HG02610 (cell line): Measurements from ENCODE around the gene GRIA3.
A peak's percentile ranks its signal among the peaks of the same experiment; 100 is the strongest.
"Not testable (repeated sequence)": the region's sequence is repeated elsewhere in the genome, so short reads cannot be mapped to it uniquely, and the experiment has no call there.

Source experiments
- ATAC-seq: cut with Tn5 transposase; IDR thresholded peaks from one replicate; pipeline ENCODE4 v1.9.1; 2021; ENCODE audit warnings: mild to moderate bottlenecking, moderate library complexity; ENCODE audit not compliant: unreplicated experiment

The GRIA3 gene

GRCh38 chrX:123449335-123449734, 265.3 kb downstream of the GRIA3 start:
- no peak for ATAC-seq

GRCh38 chrX:123450222-123450621, 266.1 kb downstream of the GRIA3 start:
- ATAC-seq = no peak

- peak; percentile 62 for ATAC-seq
Observed at GRCh38 chrX:123454712-123455431, 270.8 kb downstream of the GRIA3 start.

GRCh38 chrX:123455693-123456092, 271.6 kb downstream of the GRIA3 start:
- no peak for ATAC-seq

- ATAC-seq = no peak
Observed at GRCh38 chrX:123464709-123465108, 280.6 kb downstream of the GRIA3 start.

- no peak for ATAC-seq
Observed at GRCh38 chrX:123468481-123468880, 284.4 kb downstream of the GRIA3 start.

- ATAC-seq = peak; percentile 72
Observed at GRCh38 chrX:123475068-123475724, 291.1 kb downstream of the GRIA3 start.

GRCh38 chrX:123476611-123477219, 292.6 kb downstream of the GRIA3 start:
- ATAC-seq = no peak

- ATAC-seq = no peak
Observed at GRCh38 chrX:123477673-123478072, 293.6 kb downstream of the GRIA3 start.

- ATAC-seq = no peak
Observed at GRCh38 chrX:123481913-123482851, 298.1 kb downstream of the GRIA3 start.

GRCh38 chrX:123486297-123486696, 302.2 kb downstream of the GRIA3 start:
- no peak for ATAC-seq

GRCh38 chrX:123487236-123487635, 303.2 kb downstream of the GRIA3 start:
- ATAC-seq = no peak

- no peak for ATAC-seq
Observed at GRCh38 chrX:123487669-123488068, 303.6 kb downstream of the GRIA3 start.

- ATAC-seq = no peak
Observed at GRCh38 chrX:123489011-123489410, 304.9 kb downstream of the GRIA3 start.

- no peak for ATAC-seq
Observed at GRCh38 chrX:123493857-123494256, 309.8 kb downstream of the GRIA3 start.

GRCh38 chrX:123499787-123500186, 315.7 kb downstream of the GRIA3 start:
- ATAC-seq = no peak

GRCh38 chrX:123504047-123504446, 320.0 kb downstream of the GRIA3 start:
- no peak for ATAC-seq

GRCh38 chrX:123504630-123505270, 320.7 kb downstream of the GRIA3 start:
- no peak for ATAC-seq

GRCh38 chrX:123513585-123514278, 329.7 kb downstream of the GRIA3 start:
- ATAC-seq = no peak

- not testable (repeated sequence) for ATAC-seq
Observed at GRCh38 chrX:123514279-123514640, 330.2 kb downstream of the GRIA3 start.
